ENCODE data around the gene ISL2. TPM values are rescaled to one million over a fixed set of nuclear protein-coding genes. Genes with fewer than 3 reads are reported as not detected.

The ISL2 gene
- total and polyA plus RNA-seq, 9 donors: 0.04 to 0.19 TPM; not detected in 7

DNA sequence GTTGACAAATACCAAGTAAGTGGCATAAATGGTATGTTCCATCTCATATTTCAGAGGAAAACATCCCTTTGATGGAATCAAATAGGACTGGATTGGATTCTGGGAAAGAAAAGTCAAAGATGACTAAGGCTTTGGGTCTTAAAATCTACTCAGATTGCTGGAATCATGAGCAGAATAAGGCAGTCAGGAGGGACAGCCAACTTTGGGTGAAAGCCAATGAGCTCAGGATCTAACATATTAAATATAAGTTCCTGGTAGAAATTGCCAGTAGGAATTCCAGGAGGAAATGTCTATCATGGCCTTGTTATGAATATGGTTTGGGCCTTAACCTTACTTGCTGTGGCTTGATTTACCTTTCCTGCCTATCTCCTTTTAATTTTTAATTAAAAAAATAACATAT, 55.3 kb downstream of the ISL2 start:
- H3K36me3 ChIP-seq (ENCODE audit: control insufficient read depth, insufficient read depth, low read length): no peaks in the 10 kb centered on the region
- no peak overlapping the region for H3K4me3 ChIP-seq (ENCODE audit: low read length)
- no peaks in the 10 kb centered on the region for H3K4me1 ChIP-seq (ENCODE audit: control insufficient read depth, insufficient read depth, low read length)
- peak; percentile 9 for DNase-seq
- H3K27me3 ChIP-seq (ENCODE audit: control insufficient read depth, insufficient read depth, low read length): no peaks in the 10 kb centered on the region
- no peak overlapping the region for H3K27ac ChIP-seq (ENCODE audit: low read length)
- H3K9me3 ChIP-seq (replicated peaks; ENCODE audit: control insufficient read depth, low read depth, low read length): no peaks in the 10 kb centered on the region

Other genes with a start within 250 kb of the ISL2 start
- gene ETFA, start 25.3 kb upstream of the ISL2 start, total RNA-seq: 125 TPM
- gene ETFA, start 25.3 kb upstream of the ISL2 start, polyA plus RNA-seq (ENCODE audit: insufficient read depth in 1 of 8, insufficient read length in 8 of 8, low replicate concordance in 1 of 8): 100 to 1,000 TPM; 112 to 141 (median 119) TPM